ENCODE measurements around the gene KCNN3.

The KCNN3 gene

GRCh38 chr1:154786804-154787570 lies 83.1 kb downstream of the KCNN3 start:
- DNase-seq, result peak; percentile 42

GRCh38 chr1:154784924-154785531 lies 85.1 kb downstream of the KCNN3 start:
- DNase-seq, result no peak

DNA sequence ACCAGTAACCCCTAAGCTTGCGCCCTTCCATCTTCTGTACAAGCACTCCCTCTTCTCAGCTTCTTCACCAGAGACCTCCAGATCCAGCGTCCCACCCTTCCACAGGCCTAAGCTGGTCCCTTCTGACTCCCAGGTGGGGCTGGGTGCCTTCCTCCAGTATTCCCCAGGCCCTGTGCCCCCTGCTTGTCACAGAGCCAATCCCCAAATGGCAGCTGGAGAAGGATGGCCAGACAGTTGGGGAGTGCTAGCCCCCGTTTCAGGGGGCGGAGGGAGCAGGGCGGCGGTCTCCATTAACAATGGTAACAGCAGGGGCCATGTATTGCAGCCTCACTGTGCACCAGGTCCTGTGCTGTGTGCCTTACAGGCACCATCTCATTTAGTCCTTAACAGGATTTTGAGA lies 85.7 kb downstream of the KCNN3 start:
- DNase-seq, result no peak

DNA sequence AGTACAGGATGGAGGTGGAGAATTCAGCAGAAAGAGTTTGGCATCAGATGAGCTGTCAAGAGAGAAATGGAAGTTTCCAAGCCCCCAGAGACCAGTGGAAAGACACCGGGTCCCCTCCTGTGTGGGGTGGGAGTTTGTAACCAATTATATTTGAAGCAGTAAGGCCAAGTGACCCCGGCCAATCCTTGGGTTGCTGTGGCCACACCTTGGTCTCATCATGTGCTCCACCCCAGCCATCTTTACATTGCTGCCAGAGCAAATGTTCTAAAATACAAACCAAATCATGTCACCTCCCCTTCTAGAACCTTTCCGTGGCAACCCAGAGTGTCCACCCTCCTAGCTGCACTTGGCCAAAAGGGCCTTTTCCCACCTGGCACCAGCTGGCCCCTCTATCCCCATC lies 86.1 kb downstream of the KCNN3 start:
- DNase-seq, result no peak

GRCh38 chr1:154780541-154780940 lies 89.5 kb downstream of the KCNN3 start:
- no peak for DNase-seq

GRCh38 chr1:154779551-154780189 lies 90.4 kb downstream of the KCNN3 start:
- DNase-seq, result no peak

GRCh38 chr1:154778944-154779343 lies 91.1 kb downstream of the KCNN3 start:
- no peak for DNase-seq

DNA sequence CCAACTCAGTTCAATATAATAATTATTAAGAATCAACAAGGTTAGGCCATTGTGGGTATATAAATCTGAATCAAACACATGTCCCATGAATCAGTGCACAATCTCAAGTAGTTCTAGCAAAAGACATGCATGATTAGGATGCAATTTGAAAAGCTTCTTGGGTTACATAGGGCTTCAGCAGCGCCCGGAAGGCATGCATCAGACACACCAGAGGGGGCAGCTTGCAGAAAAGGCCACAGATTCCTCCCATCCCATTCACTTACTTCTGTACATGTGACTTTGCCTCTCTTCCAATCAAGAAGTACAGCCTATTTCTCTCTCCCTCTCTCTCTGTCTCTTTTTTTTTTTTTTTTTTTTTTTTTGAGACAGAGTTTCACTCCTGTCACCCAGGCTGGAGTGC lies 91.8 kb downstream of the KCNN3 start:
- DNase-seq, result no peak

- DNase-seq, result no peak
Measured at GRCh38 chr1:154777781-154778180, 92.3 kb downstream of the KCNN3 start.

GRCh38 chr1:154777154-154777553 lies 92.9 kb downstream of the KCNN3 start:
- DNase-seq, result no peak

- no peak for DNase-seq
Measured at GRCh38 chr1:154775621-154776605, 94.2 kb downstream of the KCNN3 start.

DNA sequence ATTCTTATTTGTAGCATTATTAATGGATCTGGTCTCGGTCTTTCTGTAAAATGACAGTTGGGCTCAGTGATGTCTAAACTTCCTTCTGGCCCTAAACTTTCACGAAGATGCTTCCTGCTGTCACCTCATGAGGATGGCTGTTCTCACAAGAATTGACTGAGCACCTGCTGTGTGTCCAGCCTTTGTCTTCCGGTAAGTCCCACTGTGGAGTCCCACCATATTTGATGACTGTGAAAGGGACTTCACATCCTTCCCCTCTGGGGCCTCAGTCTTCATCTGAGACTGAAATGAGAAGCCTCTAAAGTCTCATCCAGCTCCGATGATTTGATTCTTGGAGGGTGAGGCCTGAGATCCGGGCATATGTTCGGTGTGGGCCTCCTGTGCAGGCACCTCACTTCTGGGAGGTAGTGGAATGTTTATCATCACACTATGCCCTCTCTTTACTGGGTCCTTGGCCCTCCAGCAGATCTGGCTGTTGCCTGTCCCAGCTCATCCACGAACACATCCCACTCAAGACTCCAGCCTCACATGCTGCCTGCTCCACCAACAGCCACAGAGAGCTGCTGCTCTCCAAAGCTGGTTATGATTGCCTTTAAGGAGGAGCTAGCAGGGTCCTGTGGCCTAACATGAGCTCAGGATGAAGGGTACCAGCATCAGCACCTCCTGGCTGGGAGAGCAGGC lies 95.8 kb downstream of the KCNN3 start:
- DNase-seq, result no peak

DNA sequence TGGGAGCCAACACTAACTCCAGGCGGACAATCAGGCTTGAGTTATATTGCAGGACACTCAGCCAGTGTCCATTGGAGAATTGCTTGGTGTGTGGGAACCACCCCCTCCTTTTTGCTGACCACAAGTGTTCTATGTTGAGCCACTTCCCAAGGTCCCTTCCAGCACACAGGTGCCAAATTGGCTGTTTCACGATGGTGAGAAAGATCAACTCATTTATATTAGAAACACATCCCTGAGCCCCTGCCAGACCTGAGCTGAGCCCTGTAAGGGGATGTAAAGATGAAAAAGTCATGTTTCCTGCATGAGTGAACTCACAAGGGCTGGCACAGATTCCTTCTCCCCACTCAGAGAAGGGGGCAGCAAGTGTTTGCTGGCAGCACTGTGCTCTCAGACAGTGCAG lies 96.5 kb downstream of the KCNN3 start:
- DNase-seq, result peak; percentile 20

GRCh38 chr1:154772606-154773506 lies 97.2 kb downstream of the KCNN3 start:
- no peak for DNase-seq

DNA sequence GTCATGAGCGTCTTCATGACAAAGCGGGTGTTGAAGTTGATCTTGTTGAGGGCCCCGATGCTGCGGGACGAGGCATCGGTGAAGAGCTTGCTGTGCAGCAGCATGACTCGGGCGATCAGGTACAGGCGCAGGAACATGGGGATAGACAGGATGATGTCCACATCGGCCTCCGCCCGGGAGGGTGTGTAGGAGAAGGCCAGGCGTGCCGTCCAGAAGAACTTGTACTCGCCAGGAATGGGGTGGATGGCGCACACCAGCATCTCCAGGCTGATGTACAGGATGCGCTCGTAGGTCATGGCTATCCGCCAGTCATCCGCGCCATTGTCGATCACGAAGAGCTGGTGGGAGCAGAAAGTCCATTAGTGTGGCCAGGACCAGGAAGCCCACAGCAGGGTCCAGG lies 98.0 kb downstream of the KCNN3 start:
- no peak for DNase-seq

GRCh38 chr1:154770897-154771594 lies 99.0 kb downstream of the KCNN3 start:
- DNase-seq, result no peak

- DNase-seq, result no peak
Measured at GRCh38 chr1:154769193-154769895, 100.7 kb downstream of the KCNN3 start.

DNA sequence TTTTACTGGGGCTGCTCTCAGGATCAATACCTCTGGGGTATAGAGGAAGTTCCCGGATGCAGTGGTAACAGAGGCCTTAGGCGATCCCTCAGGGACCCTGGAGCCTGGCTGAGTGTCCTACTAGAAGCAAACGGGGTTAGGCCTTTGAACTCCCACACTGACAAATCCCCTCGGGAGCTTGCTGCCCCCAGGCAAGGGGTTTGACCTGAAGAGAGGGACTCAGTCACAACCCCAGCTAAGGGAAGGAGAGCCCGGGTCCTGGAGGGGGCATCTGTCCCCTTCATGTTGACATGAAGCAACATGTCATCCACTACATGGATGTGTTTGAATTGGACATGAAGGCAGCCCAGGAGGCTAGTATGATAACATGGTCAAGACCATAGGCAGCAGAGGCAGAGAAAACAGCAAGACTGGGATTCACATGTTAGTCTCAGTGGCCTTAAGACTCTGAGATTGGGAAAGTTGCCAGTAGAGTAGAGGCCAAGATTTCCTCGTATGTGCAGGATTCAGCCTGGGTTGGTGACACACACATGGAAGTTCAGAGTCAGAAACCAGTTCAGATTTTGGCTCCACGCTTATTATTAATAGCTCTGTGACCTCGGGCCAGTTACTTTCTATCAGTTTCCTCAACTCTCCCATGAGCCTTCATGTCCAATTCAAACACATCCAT lies 101.5 kb downstream of the KCNN3 start:
- no peak for DNase-seq

All from NCI-H187 treated with DMSO at 0.1 percent for 48 hours (cell line).